ENCODE results near the gene MMP15. TPM values are rescaled to one million over a fixed set of nuclear protein-coding genes. Genes with fewer than 3 reads are reported as not detected.

The MMP15 gene
- polyA plus RNA-seq, 1 experiment = 0.60 TPM

- TF ChIP-seq CTCF (IDR thresholded peaks at IDR 0.05; ENCODE audit: low read depth, low read length) = no peak
- ChIA-PET POLR2A (interaction anchor here (0.6 kb wide), 1 partner anchor 112 kb away, joined by 4 read pairs; no protein-coding TSS in a partner anchor), CTCF (interaction anchor here (1.1 to 2.0 kb wide), 4 partner anchors 104 to 420 kb away, joined by 3 to 9 read pairs (median 5); no protein-coding TSS in a partner anchor)
- Histone ChIP-seq H3K9me3 (ENCODE audit: control insufficient read depth, insufficient read depth, low read length) (no peaks in the 10 kb centered on the region), H3K27ac (ENCODE audit: low read depth, low read length) (no peak overlapping the region), H3K27me3 (ENCODE audit: control insufficient read depth, insufficient read depth, low read length) (no peaks in the 10 kb centered on the region), H3K4me3 (ENCODE audit: low read depth, low read length) (no peak overlapping the region)
- DNase-seq (ENCODE audit: low read depth, low spot score) = no peak
Observed at GRCh38 chr16:58010886-58011285, 14.7 kb upstream of the MMP15 start.

- DNase-seq (ENCODE audit: low read depth, low spot score) = peak; percentile 52
- ChIA-PET CTCF (interaction anchor here (1.1 to 1.7 kb wide), 3 partner anchors 105 to 421 kb away, joined by 3 to 9 read pairs (median 3); no protein-coding TSS in a partner anchor), POLR2A (interaction anchor here (0.7 kb wide), 1 partner anchor 627 kb away, joined by 3 read pairs; no protein-coding TSS in a partner anchor)
- Histone ChIP-seq H3K27ac (ENCODE audit: low read depth, low read length) (peak overlapping the region; percentile 59), H3K9me3 (ENCODE audit: control insufficient read depth, insufficient read depth, low read length) (no peaks in the 10 kb centered on the region), H3K4me3 (ENCODE audit: low read depth, low read length) (no peak overlapping the region), H3K27me3 (ENCODE audit: control insufficient read depth, insufficient read depth, low read length) (no peaks in the 10 kb centered on the region)
- peak; percentile 21 for TF ChIP-seq CTCF (IDR thresholded peaks at IDR 0.05; ENCODE audit: low read depth, low read length)
Observed at GRCh38 chr16:58011652-58012051, 13.9 kb upstream of the MMP15 start.

DNA sequence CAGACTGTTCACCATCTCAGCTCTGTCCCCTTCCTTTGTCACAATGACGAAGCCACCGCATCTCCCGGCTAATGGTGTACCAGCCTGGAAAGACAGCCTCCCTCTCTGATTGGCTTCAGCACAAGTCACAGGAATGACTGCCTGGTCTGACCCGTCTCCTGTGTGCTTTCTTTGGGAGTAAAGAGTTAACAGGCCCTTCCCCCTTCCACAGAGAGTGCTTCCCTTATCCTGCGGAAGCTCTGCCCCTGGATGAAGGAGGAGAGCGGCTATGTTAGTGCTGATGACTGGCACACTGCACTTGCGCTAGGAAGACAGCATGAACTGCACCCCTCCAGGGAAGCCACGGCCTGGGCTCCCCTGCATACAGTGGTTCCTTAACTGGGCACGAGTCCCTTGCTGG lies 13.1 kb upstream of the MMP15 start:
- CTCF ChIA-PET = no interaction called here
- TF ChIP-seq CTCF (IDR thresholded peaks at IDR 0.05; ENCODE audit: low read depth, low read length) = no peak

DNA sequence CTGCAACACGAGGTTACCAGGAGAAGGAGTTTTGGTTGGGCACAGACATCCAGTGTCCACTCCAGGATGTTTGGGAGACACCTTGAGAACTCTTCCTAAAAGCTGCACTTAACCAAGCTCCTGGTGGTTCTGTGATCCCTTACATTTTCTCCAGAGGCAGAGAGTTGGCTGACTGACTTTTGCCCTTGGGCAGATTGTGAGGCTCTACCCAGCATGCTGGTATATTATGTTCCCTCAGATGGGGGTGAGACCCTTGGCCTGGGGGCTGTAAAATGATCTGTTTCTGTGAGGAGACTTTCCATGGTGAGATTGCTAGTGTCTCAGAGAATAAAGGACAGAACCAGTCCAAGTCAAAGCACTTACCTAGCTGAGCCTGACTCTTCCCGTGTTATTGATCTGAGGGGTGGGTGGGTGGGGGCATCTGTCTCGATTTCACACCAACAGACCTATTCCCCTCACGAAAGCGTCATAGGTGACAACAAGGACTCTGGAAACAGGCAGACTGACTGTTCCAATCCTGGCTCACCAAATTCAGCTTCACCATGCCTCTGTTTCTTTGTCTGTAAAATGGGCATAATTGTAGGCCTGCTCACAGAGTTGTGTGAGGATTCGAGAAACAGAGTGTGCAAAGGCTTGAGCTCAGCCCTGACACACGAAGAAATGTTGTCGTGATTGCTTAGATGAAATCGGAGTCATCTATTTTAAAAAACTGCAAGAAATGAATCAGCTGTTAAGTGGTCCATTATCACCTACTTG lies 12.2 kb upstream of the MMP15 start:
- ChIA-PET CTCF (interaction anchor here (0.6 to 1.3 kb wide), 3 partner anchors 84 to 712 kb away, joined by 3 to 7 read pairs (median 6); no protein-coding TSS in a partner anchor), POLR2A (no interaction called here)
- TF ChIP-seq CTCF (IDR thresholded peaks at IDR 0.05; ENCODE audit: low read depth, low read length) = no peak
- no peak for DNase-seq (ENCODE audit: low read depth, low spot score)
- no peak overlapping the region for H3K4me3 ChIP-seq (ENCODE audit: low read depth, low read length)
- no peaks in the 10 kb centered on the region for H3K9me3 ChIP-seq (ENCODE audit: control insufficient read depth, insufficient read depth, low read length)
- no peaks in the 10 kb centered on the region for H3K27me3 ChIP-seq (ENCODE audit: control insufficient read depth, insufficient read depth, low read length)
- no peak overlapping the region for H3K27ac ChIP-seq (ENCODE audit: low read depth, low read length)

More for the DNA sequence above, 13.1 kb upstream of the MMP15 start:
- POLR2A ChIA-PET = no interaction called here
- Histone ChIP-seq H3K9me3 (ENCODE audit: control insufficient read depth, insufficient read depth, low read length) (no peaks in the 10 kb centered on the region), H3K4me3 (ENCODE audit: low read depth, low read length) (no peak overlapping the region), H3K27me3 (ENCODE audit: control insufficient read depth, insufficient read depth, low read length) (no peaks in the 10 kb centered on the region), H3K27ac (ENCODE audit: low read depth, low read length) (no peak overlapping the region)
- DNase-seq (ENCODE audit: low read depth, low spot score) = no peak

DNA sequence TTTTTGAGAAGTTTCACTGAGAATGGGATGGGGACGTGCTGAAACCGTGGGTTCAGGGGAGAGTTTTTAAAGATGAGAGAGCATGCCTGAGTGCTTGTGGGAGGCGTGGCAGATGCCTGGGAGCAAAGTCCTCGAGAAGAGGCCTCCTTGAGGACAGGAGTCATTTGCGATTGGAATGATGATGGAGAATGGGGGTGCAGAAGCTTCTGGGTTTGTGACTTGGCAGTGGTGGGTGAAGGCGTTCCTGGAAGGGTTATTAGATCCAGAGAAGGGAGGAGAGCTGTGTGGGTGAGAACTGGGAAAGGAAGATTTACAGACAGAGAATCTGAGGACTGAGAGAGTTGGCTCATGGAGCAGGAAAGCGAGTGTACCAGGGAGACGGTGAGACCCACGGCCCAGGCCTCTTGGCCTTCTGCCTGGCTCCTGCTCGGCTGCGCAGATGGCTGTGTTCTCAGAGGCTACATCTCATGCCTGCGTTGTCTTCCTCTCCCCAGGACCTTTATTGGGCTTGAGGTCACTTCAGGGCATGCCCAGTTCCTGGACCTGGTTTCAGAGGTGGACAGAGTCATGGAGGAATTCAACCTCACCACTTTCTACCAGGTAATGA lies 8.6 kb upstream of the MMP15 start:
- POLR2A ChIA-PET = no interaction called here
- no peak for DNase-seq (ENCODE audit: low read depth, low spot score)
- no peak overlapping the region for H3K27ac ChIP-seq (ENCODE audit: low read depth, low read length)
- no peaks in the 10 kb centered on the region for H3K27me3 ChIP-seq (ENCODE audit: control insufficient read depth, insufficient read depth, low read length)
- H3K9me3 ChIP-seq (ENCODE audit: control insufficient read depth, insufficient read depth, low read length) = no peaks in the 10 kb centered on the region
- no peak overlapping the region for H3K4me3 ChIP-seq (ENCODE audit: low read depth, low read length)
- CTCF ChIA-PET = no interaction called here
- TF ChIP-seq CTCF (IDR thresholded peaks at IDR 0.05; ENCODE audit: low read depth, low read length) = no peak
